GM08714 (cell line): ENCODE results near the gene MTA1.

Experiments used
- H3K4me3 ChIP-seq: fragments of 200-500 bp; sonication (Bioruptor generic); 2 replicates; pipeline ENCODE4 v1.5.1; 2014; ENCODE audit warnings: mild to moderate bottlenecking, low read length, inconsistent platforms
- ZNF274 ChIP-seq: IDR thresholded peaks from 2 replicates; pipeline ENCODE4 v1.6.1; 2012; ENCODE audit warnings: mild to moderate bottlenecking, low read depth, low read length

MTA1 gene

GRCh38 chr14:105420974-105421674, 1.5 kb downstream of the MTA1 start:
- peak overlapping the region; percentile 86 for H3K4me3 ChIP-seq
- no peak for TF ChIP-seq ZNF274

GRCh38 chr14:105421723-105422615, 2.3 kb downstream of the MTA1 start:
- peak overlapping the region; percentile 86; the same call in 1 of the 2 replicates for H3K4me3 ChIP-seq

GRCh38 chr14:105422695-105423487, 3.3 kb downstream of the MTA1 start:
- TF ChIP-seq ZNF274 = no peak
- no peak overlapping the region for H3K4me3 ChIP-seq

More at GRCh38 chr14:105421723-105422615, 2.3 kb downstream of the MTA1 start:
- TF ChIP-seq ZNF274 = no peak

GRCh38 chr14:105423488-105424195, 4.0 kb downstream of the MTA1 start:
- TF ChIP-seq ZNF274 = no peak
- H3K4me3 ChIP-seq = no peak overlapping the region

- no peak overlapping the region for H3K4me3 ChIP-seq
- no peak for TF ChIP-seq ZNF274
These were observed 5.2 kb downstream of the MTA1 start for GRCh38 chr14:105424861-105425260.

GRCh38 chr14:105425823-105426247, 6.2 kb downstream of the MTA1 start:
- no peak overlapping the region for H3K4me3 ChIP-seq
- no peak for TF ChIP-seq ZNF274

- no peak for TF ChIP-seq ZNF274
- no peak overlapping the region for H3K4me3 ChIP-seq
These were observed 6.9 kb downstream of the MTA1 start for GRCh38 chr14:105426416-105427130.

- TF ChIP-seq ZNF274 = no peak
- H3K4me3 ChIP-seq = no peak overlapping the region
These were observed 7.8 kb downstream of the MTA1 start for GRCh38 chr14:105427412-105427811.

GRCh38 chr14:105427936-105428485, 8.4 kb downstream of the MTA1 start:
- TF ChIP-seq ZNF274 = no peak

GRCh38 chr14:105430042-105430441, 10.4 kb downstream of the MTA1 start:
- no peak overlapping the region for H3K4me3 ChIP-seq
- no peak for TF ChIP-seq ZNF274

More at GRCh38 chr14:105427936-105428485, 8.4 kb downstream of the MTA1 start:
- no peak overlapping the region for H3K4me3 ChIP-seq

GRCh38 chr14:105430565-105430964, 10.9 kb downstream of the MTA1 start:
- H3K4me3 ChIP-seq = no peak overlapping the region
- TF ChIP-seq ZNF274 = no peak

GRCh38 chr14:105431256-105431655, 11.6 kb downstream of the MTA1 start:
- H3K4me3 ChIP-seq = no peak overlapping the region
- no peak for TF ChIP-seq ZNF274

GRCh38 chr14:105432657-105433056, 13.0 kb downstream of the MTA1 start:
- H3K4me3 ChIP-seq = no peak overlapping the region

More at GRCh38 chr14:105432657-105433056, 13.0 kb downstream of the MTA1 start:
- TF ChIP-seq ZNF274 = no peak
